ENCODE results near the gene LCAT. TPM values are rescaled to one million over a fixed set of nuclear protein-coding genes. Genes with fewer than 3 reads are reported as not detected.

The LCAT gene
- total RNA-seq, 1 donor from 2014 or later: 29.8 TPM

DNA sequence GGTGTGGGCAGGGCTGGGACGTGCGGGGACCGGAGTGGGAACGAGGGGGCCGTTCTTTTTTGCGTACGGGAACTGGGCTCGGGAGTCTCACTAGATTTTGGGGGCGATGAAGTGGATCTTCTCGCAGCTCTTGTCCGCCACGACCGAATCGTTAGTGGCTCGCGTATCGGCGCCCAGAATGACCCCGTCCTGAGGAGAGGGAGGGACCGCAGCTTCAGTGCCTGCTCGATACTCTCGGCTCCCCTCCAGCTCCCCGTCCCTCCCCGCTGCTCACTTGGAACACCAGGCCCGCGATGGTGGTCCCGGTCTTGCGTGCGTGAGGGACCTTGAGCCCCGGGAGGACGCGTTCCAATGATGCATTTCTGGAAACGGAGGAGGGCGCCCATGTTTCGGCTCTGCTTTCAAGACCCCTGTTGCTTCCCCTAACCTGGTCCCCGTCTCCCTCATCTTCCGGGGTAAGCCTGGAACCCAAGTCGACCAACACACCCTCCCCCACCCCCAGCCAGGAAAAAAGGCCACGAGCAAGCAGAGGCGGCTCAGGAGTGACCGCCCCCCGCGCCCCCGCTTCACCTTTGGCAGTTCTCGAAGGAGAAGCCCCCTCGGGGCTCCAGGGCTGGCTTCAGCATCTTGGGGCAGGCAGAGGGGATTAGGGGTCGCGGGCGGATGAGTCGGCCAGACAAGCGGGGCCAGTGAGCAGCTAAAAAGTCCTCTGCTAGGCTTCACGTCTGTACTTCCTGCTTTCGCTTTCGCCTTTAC, 7.6 kb downstream of the LCAT start, which contains the start of gene PSMB10:
TSS of gene PSMB10 (minus strand) at position 727 of the 756 bp plus-strand sequence. CDS start at position 626, 101 bp downstream.
- no peak for DNase-seq (ENCODE audit: low spot score)
- intact Hi-C loops (cut with DNase I): loop anchor here (10.0 kb wide), 1 partner anchor 412 kb away; the partner anchor contains the start of gene RIPOR1

DNA sequence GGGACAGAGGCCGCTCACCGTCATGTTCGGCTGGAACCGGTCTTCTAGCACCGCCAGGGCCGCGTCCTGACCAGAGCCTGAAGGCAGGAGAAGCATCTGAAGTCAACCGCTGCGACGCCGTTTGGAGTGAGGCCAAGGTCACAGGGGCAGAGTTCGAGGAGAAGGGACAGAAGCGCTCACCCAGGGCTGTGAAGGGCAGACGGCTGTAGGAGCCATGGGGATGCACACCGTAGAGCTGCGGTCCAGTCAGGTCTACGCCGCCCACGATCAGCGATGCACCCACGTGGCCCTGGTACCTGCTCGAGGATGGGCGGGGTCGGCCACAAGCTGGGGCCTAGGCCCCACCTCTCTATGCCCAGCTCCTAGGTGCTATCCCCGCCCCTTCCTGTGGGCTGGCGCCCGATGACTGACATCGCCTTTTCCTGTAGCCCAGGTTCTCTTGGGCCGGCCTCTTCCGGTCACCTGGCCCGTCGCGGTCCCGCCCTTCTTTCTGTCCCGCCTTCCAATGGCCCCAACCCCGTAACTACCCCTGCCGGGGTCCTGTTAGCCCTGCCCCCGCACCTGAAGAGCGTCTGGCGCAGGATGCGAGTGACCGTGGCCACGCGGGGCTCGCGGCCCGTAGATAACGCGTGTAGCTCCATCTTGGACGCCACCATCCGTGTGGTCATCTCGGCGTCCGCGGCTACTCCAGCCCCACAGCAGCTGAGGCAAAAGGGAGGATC, 8.4 kb downstream of the LCAT start:
- peak; percentile 98 for DNase-seq (ENCODE audit: low spot score)
- intact Hi-C loops (cut with DNase I): loop anchor here (10.0 kb wide), 1 partner anchor 411 kb away; the partner anchor contains the start of gene RIPOR1

DNA sequence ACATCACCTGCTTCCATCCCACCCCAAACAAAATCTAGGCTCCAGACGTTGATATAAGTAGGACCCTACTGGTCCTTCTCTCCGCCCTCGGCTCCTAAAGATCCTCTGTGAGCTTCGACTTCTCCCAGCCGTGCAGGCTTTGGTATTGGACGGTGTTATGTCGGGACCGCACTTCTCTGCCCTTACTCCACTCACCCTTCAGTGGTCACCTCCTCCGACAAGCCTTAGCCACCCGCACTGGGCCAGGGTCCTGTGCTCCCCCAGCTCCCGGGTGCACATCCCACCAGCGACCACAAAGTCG, 8.9 kb downstream of the LCAT start:
- intact Hi-C loops (cut with DNase I): loop anchor here (10.0 kb wide), 1 partner anchor 410 kb away; the partner anchor contains the start of gene RIPOR1
- no peak for DNase-seq (ENCODE audit: low spot score)

DNA sequence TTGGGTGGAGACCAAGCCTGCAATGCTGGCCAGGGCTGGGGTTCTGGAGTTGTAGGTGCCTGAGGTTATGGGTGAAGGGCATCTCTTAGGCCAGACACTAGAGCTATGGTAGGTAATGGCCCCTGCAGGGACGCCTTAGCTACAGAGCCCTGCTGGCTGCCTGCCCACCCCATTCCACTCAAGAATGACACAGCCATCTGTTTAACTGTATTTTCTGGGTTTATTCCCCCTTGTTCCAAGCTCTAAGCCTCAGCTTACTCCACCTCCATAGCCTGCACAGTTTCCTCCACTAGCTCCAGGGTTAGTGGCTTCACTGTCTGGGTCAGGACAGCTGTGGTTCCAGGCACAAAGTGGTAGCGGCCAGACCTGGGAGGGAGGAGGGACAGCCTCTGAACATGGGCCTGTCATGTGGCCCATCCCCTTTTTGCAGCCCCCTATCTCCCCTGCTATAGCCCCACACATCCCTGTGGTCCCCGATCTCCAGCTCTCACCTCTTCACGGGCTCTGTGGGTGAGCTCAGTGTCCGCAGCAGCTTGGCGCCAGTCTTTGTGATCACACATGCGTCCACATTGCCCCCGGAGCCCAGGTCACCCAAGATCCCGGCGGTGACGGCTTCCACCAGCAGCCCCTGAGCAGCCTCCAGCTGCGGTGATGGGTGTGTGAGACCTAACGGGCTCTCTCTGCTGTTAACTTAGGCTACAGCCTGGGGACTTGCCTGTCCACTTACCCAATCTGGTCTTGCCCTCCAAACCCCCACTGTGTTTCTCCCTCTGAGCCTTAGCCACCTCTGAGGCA, 9.4 kb downstream of the LCAT start:
- DNase-seq (ENCODE audit: low spot score): no peak
- intact Hi-C loops (cut with DNase I): loop anchor here (5.0 to 10.0 kb wide), 3 partner anchors 102 to 410 kb away; partner anchors contain the start of gene RIPOR1

DNA sequence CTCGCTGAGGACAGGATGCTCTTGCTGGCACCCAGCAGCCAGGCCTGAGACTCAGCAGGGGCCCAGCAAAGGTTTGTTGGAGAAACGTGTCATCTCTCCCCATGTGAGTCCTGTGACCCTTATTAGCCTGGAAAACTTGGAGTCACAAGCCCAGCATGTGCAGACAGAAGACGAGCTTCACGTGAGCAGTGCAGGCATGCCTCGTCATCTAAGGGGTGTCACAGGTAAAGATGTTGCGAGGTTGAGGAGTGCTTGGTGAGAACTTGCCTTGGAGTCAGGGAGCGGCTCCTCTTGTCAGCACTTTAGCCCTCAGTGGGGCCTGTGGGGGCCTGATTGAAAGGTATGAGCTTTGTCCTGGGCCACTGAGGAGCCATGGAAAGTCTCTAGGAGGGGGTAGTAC, 10.1 kb downstream of the LCAT start:
- intact Hi-C loops (cut with DNase I): loop anchor here (5.0 to 10.0 kb wide), 3 partner anchors 102 to 409 kb away; partner anchors contain the start of gene RIPOR1
- no peak for DNase-seq (ENCODE audit: low spot score)

DNA sequence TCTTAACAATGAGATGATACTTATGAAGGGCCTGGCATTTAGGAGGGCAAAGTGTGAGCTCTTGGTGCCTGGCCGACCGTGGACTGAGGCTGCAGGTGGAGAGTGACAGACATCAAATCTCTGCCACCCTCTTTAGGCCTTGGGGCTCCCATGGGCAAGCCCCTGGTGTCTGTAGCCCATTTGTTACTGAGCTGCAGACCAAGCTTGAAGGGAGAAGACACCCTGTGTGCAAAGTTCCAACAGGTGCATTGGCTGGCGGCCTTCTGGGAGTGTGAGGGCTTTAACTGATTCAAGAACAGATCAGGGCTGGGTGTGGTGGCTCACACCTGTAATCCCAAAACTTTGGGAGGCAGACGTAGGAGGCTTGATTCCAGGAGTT, 11.5 kb downstream of the LCAT start:
- no peak for DNase-seq (ENCODE audit: low spot score)
- intact Hi-C loops (cut with DNase I): loop anchor here (5.0 to 10.0 kb wide), 3 partner anchors 100 to 408 kb away; partner anchors contain the start of gene RIPOR1

DNA sequence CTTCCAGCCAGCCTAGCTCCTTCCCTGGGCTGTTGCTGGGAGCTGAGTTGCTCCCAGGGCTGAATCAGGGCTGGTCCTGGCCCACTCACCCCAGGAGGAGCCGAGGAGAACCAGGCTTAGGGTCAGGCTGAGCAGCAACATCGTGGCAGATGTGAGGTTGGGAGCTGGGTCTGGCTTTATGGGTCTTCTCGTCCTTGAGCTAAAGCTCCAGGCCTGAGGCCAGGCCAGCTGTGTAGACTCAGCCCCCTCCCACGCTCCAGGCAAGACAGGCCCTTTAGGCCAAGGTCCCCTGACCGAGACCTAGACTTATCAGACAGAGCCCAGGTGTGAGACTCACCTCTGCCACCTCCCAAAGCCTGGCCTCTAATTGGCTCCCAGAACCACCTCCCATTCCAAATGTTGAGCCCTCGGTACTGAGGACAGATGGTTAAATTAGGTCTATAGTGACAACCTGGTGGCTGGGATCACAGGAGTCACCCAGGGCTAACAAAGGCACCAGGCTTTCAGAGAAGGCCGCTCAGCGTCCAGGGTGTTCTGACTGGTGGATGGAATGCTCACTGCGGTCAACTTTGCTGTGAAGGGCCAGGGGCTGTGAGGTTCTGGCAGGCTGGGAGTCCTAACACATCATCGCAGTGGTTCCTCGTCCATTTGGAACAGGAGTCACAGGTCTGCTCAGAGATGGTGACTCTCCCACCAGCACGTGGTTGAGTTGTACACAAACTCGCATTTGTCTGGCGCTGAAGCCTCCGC, 12.0 kb downstream of the LCAT start, which contains the start of gene CTRL:
TSS of gene CTRL (minus strand) at position 151 of the 750 bp plus-strand sequence. CDS start at position 141, 10 bp downstream.
- no peak for DNase-seq (ENCODE audit: low spot score)
- intact Hi-C loops (cut with DNase I): loop anchor here (5.0 to 10.0 kb wide), 3 partner anchors 100 to 407 kb away; partner anchors contain the start of gene RIPOR1

DNA sequence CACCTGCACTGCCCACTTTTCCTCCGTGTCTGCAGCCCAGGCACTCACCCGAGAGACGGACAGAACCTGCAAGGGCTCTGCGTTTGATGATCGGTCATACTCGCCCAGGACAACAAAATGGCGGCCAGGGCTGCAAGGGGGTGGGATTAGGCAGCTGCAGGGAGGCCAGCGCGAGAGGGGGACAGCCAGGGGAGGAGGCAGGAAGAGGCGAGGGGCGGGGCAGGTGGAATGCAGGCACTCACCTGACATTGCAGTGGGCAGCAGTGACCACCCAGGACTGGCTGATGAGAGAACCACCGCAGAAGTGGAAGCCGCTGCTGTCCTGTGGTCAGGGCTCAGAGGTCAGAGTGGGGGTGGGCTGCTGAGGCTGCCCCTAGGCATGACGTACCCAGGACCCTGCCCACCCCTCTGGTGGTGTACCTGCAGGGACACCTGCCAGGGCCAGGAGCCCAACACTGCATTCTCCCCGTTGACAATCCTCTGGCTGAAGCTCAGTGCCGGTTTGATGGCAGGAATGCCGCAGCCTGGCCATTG, 13.2 kb downstream of the LCAT start:
- no peak for DNase-seq (ENCODE audit: low spot score)
- intact Hi-C loops (cut with DNase I): loop anchor here (5.0 to 10.0 kb wide), 3 partner anchors 98 to 406 kb away; partner anchors contain the start of gene RIPOR1

DNA sequence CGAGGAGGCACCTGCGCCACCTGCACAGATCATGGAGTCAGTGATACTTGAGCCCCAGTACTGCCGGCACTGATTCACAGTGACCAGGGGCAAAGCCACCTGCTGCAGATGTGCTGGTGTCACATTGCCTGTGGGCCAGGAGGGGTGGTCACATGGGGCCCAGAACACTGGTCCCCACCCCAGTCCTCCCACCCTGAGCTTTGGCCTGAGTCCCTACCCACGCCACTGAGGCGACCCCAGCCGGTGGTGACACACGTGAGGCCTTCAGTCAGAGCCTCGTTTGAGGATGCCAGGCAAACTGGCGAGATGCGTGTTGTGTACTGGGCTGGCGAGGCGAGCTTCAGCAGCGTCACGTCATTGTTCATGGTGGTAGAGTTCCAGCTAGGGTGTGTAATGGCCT, 13.7 kb downstream of the LCAT start:
- DNase-seq (ENCODE audit: low spot score): no peak
- intact Hi-C loops (cut with DNase I): loop anchor here (5.0 to 10.0 kb wide), 3 partner anchors 98 to 405 kb away; partner anchors contain the start of gene RIPOR1

DNA sequence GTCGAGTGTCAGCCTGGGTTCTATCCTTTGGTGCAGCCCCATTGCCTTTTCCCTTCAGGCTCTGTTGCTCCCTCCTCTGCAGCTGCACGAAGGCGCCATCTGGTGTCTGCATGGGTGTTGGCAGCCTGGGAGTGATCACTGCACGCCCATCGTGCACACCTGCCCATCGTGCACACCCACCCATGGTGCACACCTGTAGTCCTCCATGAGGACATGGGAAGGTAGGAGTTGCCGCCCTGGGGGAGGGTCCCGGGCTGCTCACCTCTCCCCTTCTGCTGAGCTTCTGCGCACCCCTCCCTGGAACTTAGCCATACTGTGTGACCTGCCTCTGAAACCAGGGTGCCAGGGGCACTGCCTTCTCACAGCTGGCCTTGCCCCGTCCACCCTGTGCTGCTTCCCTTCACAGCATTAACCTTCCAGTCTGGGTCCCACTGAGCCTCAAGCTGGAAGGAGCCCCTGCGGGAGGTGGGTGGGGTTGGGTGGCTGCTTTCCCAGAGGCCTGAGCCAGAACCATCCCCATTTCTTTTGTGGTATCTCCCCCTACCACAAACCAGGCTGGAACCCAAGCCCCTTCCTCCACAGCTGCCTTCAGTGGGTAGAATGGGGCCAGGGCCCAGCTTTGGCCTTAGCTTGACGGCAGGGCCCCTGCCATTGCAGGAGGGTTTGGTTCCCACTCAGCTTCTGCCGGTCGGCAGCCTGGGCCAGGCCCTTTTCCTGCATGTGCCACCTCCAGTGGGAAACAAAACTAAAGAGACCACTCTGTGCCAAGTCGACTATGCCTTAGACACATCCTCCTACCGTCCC, 15.2 kb downstream of the LCAT start:
- intact Hi-C loops (cut with DNase I): loop anchor here (2.0 to 5.0 kb wide), 2 partner anchors 46 to 256 kb away; no protein-coding TSS in a partner anchor
- DNase-seq (ENCODE audit: low spot score): no peak

DNA sequence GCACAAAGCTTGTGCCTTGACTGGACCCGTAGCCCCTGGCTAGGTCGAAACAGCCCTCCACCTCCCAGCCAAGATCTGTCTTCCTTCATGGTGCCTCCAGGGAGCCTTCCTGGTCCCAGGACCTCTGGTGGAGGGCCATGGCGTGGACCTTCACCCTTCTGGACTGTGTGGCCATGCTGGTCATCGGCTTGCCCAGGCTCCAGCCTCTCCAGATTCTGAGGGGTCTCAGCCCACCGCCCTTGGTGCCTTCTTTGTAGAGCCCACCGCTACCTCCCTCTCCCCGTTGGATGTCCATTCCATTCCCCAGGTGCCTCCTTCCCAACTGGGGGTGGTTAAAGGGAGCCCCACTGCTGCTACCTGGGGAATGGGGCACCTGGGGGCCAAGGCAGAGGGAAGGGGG, 15.8 kb downstream of the LCAT start:
- DNase-seq (ENCODE audit: low spot score): no peak
- intact Hi-C loops (cut with DNase I): loop anchor here (2.0 to 5.0 kb wide), 2 partner anchors 45 to 256 kb away; no protein-coding TSS in a partner anchor

DNA sequence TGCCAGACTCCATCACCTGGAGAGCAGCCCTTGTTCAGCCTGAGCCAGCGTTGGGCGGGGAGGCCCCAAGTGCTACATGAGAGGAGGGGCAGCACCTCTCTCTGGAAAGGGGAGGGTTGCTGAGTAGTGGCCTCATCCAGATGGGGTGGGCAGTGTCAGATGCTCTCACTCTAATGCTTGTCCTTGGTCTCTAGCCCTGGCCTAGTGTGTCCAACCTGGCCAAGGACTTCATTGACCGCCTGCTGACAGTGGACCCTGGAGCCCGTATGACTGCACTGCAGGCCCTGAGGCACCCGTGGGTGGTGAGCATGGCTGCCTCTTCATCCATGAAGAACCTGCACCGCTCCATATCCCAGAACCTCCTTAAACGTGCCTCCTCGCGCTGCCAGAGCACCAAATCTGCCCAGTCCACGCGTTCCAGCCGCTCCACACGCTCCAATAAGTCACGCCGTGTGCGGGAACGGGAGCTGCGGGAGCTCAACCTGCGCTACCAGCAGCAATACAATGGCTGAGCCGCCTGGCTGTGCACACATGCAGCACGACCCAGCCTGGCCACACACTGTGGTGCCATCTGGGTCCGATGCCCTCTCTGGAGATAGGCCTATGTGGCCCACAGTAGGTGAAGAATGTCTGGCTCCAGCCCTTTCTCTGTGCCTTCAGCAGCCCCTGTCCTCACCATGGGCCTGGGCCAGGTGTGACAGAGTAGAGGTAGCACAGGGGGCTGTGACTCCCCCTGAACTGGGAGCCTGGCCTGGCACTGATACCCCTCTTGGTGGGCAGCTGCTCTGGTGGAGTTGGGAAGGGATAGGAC, 16.6 kb downstream of the LCAT start:
- DNase-seq (ENCODE audit: low spot score): no peak
- intact Hi-C loops (cut with DNase I): loop anchor here (2.0 to 5.0 kb wide), 2 partner anchors 111 to 255 kb away; no protein-coding TSS in a partner anchor

DNA sequence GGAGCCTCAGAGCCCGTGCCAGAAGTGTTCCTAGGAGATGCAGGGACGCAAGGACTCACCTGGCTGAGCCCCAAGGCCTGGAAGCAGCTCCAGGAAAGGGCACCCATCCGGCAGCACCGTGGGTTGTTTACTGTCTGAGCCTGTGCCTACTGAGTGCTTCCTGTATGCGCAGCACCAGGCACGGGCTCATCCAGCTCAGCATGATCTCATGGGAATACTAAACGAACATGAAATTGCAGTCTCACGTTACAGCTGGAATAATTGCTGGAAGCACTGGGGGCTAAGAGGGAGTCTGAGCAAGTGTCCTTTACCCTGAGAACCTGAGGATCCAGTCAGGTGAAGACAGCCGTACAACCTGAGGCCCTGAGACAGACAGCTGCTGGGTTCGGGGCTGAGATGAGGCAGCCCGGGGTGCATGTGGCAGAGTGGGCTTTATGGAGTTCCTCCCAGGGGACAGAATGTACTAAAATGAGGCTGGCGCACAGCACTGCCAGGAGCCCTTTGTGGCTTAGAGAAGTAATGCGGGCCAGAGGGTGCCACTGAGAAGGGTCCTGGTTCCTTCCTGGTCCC, 17.7 kb downstream of the LCAT start:
- intact Hi-C loops (cut with DNase I): loop anchor here (2.0 to 5.0 kb wide), 2 partner anchors 109 to 254 kb away; no protein-coding TSS in a partner anchor
- no peak for DNase-seq (ENCODE audit: low spot score)

DNA sequence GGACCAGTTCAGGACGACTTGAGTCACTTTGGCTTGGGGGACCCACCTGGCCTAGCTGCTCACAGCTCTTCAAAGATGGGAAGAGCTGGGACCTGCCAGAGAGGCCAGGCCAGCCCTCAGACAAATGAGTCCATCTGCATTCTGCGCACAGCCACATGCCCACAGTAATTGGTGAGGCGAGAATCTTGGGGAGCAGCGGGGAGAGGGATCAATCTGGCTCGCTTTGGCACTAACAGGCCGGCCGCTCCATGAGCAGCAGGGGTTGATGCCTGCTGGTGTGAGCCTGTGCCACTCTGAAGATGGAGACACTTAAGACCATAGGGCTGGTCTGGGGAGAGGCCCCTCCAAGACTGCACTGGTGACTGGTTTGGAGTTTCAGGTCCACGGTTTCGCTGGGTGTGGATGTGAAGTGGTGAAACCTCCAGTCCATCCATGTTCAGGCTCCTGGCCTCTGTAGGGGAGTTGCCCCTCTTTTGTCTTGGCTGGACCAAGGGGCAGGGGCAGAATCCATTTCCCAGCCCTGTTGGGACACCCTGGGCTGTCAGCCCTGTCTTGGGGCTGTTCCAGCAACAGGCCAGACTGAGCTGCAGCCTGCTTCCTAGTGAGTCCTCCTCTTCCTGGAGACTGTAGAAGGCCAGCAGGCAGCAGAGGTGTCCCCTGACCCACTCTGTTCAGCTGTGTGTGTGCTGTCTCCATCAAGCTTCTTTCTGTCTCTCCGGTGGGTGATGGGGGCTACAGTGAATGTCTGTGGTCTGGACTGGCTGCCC, 19.6 kb downstream of the LCAT start:
- DNase-seq (ENCODE audit: low spot score): no peak

DNA sequence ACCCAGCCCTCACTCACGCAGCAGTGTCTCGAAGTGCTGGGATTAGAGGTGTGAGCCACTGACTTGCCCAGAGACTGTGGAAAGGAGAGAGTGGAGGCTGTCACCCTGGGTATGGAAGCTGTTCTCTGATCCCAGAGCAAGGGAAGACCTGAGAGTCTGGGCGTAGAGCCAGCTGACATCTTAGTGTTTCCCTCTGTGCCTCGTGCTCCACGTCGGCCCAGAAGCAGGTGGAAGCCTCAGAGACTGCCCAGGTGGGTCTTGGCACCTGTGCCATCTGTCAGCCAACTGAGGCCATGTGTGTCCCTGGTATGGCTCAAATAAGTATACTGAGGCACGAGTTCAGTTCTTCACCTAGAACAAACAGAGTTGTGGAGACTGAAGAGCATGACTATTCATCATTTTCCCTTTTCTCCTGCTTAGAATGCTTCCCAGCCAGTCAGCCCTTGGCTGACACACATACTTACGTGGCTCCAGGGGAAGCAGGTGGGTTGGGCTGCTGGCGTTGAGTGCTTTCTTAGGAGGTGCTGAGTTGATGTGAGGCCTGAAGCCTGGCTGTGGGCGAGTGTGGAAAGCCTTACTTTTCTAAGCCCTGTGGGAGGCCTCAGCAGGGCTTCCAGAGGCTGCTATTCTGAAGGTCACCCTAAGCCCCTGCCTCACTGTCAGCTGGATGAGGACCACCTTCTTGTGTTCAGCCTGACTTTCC, 20.4 kb downstream of the LCAT start:
- intact Hi-C loops (cut with DNase I): no loop called here
- DNase-seq (ENCODE audit: low spot score): no peak

More for the DNA sequence above, 19.6 kb downstream of the LCAT start:
- intact Hi-C loops (cut with DNase I): no loop called here

Measured in cardiac septum (tissue), 1 donor.